Measurements from ENCODE around the gene ABTB2. TPM values are rescaled to one million over a fixed set of nuclear protein-coding genes. Genes with fewer than 3 reads are reported as not detected.

ABTB2 gene
- total and polyA plus RNA-seq, 2 of the 8 experiments (the other 6 are each of a cell fraction or from before 2014, with no cell fraction given): 7.7 to 10.2 TPM

- no peak for TF ChIP-seq CHD7 (IDR thresholded peaks at IDR 0.05; ENCODE audit: insufficient replicate concordance, low read length)
- no peak for TF ChIP-seq E2F6 (IDR thresholded peaks at IDR 0.05)
- TF ChIP-seq NANOG (IDR thresholded peaks at IDR 0.05; ENCODE audit: insufficient read depth, low read depth, low read length, poor library complexity, severe bottlenecking): no peak
- no peak for TF ChIP-seq SIN3A (conservative IDR thresholded peaks at IDR 0.05 in 1 of 2, IDR thresholded peaks at IDR 0.05 in 1 of 2; ENCODE audit: low read depth in 1 of 2, low read length in 2 of 2)
- no peak for TF ChIP-seq HDAC2 (IDR thresholded peaks at IDR 0.05; ENCODE audit: borderline replicate concordance in 1 of 2, low read depth in 2 of 2, low read length in 2 of 2)
- TF ChIP-seq ZNF274 (IDR thresholded peaks at IDR 0.05; ENCODE audit: borderline replicate concordance, extremely low read depth, low read length): no peak
- TF ChIP-seq EZH2 (IDR thresholded peaks at IDR 0.05; ENCODE audit: low read depth, low read length, severe bottlenecking): no peak
- TF ChIP-seq CBX5 (IDR thresholded peaks at IDR 0.05; ENCODE audit: low read depth, low read length): no peak
These were observed 225.4 kb downstream of the ABTB2 start (continued) for GRCh38 chr11:34132261-34132965.
